ENCODE results near the gene TDG.

Gene TDG

GRCh38 chr12:103956509-103957027, 9.1 kb upstream of the TDG start:
- peak overlapping the region; percentile 87 for H3K4me3 ChIP-seq (ENCODE audit: low read depth, low read length)
- TF ChIP-seq, protein P1, sequence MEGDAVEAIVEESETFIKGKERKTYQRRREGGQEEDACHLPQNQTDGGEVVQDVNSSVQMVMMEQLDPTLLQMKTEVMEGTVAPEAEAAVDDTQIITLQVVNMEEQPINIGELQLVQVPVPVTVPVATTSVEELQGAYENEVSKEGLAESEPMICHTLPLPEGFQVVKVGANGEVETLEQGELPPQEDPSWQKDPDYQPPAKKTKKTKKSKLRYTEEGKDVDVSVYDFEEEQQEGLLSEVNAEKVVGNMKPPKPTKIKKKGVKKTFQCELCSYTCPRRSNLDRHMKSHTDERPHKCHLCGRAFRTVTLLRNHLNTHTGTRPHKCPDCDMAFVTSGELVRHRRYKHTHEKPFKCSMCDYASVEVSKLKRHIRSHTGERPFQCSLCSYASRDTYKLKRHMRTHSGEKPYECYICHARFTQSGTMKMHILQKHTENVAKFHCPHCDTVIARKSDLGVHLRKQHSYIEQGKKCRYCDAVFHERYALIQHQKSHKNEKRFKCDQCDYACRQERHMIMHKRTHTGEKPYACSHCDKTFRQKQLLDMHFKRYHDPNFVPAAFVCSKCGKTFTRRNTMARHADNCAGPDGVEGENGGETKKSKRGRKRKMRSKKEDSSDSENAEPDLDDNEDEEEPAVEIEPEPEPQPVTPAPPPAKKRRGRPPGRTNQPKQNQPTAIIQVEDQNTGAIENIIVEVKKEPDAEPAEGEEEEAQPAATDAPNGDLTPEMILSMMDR (IDR thresholded peaks at IDR 0.05; ENCODE audit: insufficient read depth, low read length, missing control alignments): no peak
- CTCF ChIA-PET: interaction anchor here (0.6 to 1.5 kb wide), 6 partner anchors 9 to 152 kb away, joined by 3 to 13 read pairs (median 4); partner anchors contain the start of gene TDG
- DNase-seq (ENCODE audit: low read depth, low spot score): no peak
- POLR2A ChIA-PET: interaction anchor here (0.6 to 2.8 kb wide), 7 partner anchors 9 to 181 kb away, joined by 3 to 44 read pairs (median 4); partner anchors contain the start of genes GLT8D2, HSP90B1, NFYB and TDG

GRCh38 chr12:103957865-103958388, 7.7 kb upstream of the TDG start:
- CTCF ChIA-PET: no interaction called here
- DNase-seq (ENCODE audit: low read depth, low spot score): no peak
- POLR2A ChIA-PET: no interaction called here
- H3K4me3 ChIP-seq (ENCODE audit: low read depth, low read length): no peak overlapping the region
- TF ChIP-seq, protein P1 (IDR thresholded peaks at IDR 0.05; ENCODE audit: insufficient read depth, low read length, missing control alignments): no peak

DNA sequence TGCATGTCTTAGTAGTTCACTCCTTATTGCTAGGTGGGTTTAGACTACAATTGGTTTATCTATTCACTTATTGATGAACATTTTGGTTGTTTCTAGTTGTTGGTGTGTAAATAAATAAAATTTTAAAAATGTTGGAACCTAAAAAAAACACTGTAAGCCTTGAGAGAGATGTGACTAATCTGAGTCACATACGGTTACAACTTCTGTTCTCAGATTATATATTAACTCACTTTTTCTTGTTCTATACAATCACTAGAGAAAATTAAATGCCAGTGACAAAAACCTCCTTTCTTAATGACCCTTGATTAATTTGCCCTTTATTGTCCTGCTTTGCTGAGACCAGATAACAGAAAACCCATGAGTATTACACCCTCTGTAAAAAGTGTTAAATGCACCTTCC, 7.1 kb upstream of the TDG start:
- no peak for DNase-seq (ENCODE audit: low read depth, low spot score)
- H3K4me3 ChIP-seq (ENCODE audit: low read depth, low read length): no peak overlapping the region
- CTCF ChIA-PET: no interaction called here
- POLR2A ChIA-PET: no interaction called here
- TF ChIP-seq, protein P1 (IDR thresholded peaks at IDR 0.05; ENCODE audit: insufficient read depth, low read length, missing control alignments): no peak

GRCh38 chr12:103960616-103961227, 5.0 kb upstream of the TDG start:
- TF ChIP-seq, protein P1 (IDR thresholded peaks at IDR 0.05; ENCODE audit: insufficient read depth, low read length, missing control alignments): no peak
- DNase-seq (ENCODE audit: low read depth, low spot score): no peak
- H3K4me3 ChIP-seq (ENCODE audit: low read depth, low read length): no peak overlapping the region
- POLR2A ChIA-PET: interaction anchor here (0.5 kb wide), 1 partner anchor 26 kb away, joined by 3 read pairs; no protein-coding TSS in a partner anchor
- CTCF ChIA-PET: no interaction called here

GRCh38 chr12:103962493-103962892, 3.2 kb upstream of the TDG start:
- POLR2A ChIA-PET: interaction anchor here (0.6 kb wide), 1 partner anchor 173 kb away, joined by 3 read pairs; no protein-coding TSS in a partner anchor
- DNase-seq (ENCODE audit: low read depth, low spot score): no peak
- TF ChIP-seq, protein P1 (IDR thresholded peaks at IDR 0.05; ENCODE audit: insufficient read depth, low read length, missing control alignments): no peak
- CTCF ChIA-PET: interaction anchor here (0.7 to 1.9 kb wide), 5 partner anchors 11 to 148 kb away, joined by 3 to 7 read pairs (median 4); no protein-coding TSS in a partner anchor
- H3K4me3 ChIP-seq (ENCODE audit: low read depth, low read length): no peak overlapping the region

DNA sequence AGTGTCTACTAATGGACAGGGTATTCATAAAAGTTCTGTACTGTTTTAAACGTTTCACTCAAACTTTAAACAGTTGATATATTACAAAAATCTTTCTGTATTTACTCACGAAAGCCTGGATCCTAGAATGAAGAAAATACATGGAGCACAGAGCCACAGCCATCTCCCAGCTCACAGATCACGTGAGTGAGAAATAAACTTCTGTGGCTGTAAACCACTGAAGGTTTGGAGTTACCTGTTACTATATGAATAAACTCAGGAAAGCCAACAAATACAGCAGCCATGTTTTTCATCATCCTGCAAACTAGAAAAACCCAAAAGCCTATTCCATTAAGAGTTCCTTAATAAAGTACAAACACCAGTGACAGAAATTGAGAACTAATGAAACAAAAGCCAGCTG, 867 bp upstream of the TDG start:
- peak overlapping the region; percentile 98 for H3K4me3 ChIP-seq (ENCODE audit: low read depth, low read length)
- TF ChIP-seq, protein P1 (IDR thresholded peaks at IDR 0.05; ENCODE audit: insufficient read depth, low read length, missing control alignments): no peak
- ChIA-PET POLR2A (interaction anchor here (0.5 to 2.0 kb wide), 3 partner anchors 9 to 181 kb away, joined by 3 to 44 read pairs (median 6); partner anchors contain the start of gene HSP90B1), CTCF (interaction anchor here (0.9 to 2.8 kb wide), 5 partner anchors 8 to 144 kb away, joined by 3 to 13 read pairs (median 5); a partner anchor contains a TSS)
- no peak for DNase-seq (ENCODE audit: low read depth, low spot score)
